GM19372 (cell line): ENCODE data around the gene RABL3.
A peak's percentile ranks its signal among the peaks of the same experiment; 100 is the strongest.
"Not testable (repeated sequence)": the region's sequence is repeated elsewhere in the genome, so short reads cannot be mapped to it uniquely, and the experiment has no call there.

ENCODE experiments used
- ATAC-seq: cut with Tn5 transposase; IDR thresholded peaks from one replicate; pipeline ENCODE4 v1.9.1; 2021; ENCODE audit warnings: mild to moderate bottlenecking, low read depth, moderate library complexity; ENCODE audit not compliant: unreplicated experiment

The RABL3 gene

DNA sequence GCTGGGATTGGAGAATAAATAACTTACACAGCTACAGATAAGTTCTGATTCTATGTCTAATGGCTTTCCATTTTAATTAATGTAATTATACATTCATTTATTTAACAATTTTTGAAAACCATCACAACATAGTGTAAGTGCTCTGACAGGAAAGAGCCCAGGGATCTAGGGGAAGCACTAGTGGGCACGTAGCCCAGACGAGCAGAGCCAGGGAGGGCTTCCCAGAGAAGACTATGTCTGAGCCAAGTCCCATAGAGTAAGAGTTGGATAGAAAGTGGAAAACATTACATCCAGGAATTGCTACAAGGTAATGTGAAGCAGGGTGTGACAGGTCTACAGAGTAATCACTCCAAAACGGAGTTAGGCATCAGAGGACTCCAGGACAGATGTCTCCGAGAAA lies 57.4 kb downstream of the RABL3 start:
- ATAC-seq: no peak

DNA sequence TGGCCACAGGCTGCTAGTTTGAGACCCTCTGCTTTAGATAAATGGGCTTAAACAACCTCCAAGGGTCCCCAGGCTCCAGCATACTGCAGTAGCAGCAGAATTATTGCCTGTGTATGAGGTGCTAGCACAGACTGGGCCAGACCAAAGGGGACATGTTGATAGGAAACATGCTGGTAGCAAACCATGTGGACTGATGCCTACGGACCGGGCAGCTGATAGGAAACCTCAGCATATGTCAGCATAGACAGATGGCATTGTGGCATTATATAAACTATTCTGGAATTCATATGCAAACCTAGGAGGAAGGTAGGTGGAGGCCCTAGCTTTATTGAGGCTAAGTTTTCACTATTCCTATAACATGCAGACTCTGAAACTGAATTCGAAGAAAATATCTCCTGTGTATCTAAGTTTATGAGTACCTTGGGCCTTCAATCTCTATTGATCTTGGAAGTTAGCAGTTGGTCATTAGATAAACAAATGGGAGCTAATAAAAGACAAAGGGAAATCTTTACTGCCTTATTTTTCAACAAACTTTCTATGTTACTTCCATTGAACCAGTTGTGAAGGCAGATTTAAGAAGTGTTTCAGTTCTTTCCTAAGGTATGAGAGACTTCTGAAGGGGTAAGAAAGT lies 58.5 kb downstream of the RABL3 start:
- ATAC-seq: no peak

DNA sequence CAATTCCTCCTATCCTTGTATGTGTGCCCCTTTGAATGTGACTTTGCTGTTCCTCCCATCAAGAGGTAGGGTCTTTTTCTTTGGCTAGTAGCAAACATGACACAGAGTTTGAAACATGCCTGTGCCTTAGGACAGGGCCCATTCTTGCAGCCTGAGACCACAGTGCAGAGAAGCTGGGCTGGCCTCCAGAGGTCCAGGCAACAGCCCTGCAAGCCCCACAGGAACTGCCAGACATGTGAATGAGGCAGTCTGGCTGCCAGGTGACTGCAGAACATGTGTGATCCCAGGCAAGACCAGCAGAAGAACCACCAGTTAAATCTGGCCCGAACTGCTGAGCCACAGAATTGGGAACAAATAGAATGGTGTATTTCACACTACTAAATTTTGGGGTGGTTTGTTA lies 59.1 kb downstream of the RABL3 start:
- ATAC-seq: no peak

DNA sequence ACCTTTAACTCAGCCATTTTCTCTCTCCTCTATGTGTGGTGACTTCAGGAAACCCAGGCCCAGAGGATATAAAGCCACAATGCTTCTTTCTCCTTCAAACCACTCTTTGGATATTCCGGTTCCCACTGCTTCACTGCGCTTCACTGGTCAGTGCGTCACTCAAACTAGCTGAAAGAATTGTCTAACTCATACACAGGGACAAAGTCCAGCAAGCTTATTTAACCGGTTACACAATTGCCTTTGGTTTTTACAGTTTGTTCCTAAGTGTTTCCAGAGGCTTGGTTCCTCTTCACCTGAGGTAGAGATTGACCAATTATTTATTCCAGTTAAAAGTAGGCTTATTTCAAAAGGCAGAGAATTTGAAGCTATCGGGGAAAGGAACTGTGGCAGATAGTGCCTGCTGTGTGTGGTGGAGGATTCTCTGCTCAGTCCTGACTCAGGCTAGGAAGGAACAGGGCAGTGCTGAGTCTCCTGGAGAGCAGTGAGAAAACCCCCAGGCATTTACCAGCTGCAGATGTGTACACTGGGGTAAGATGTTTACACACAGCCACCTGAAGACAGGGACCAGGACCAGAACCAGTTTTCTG lies 60.1 kb downstream of the RABL3 start, which contains the start of gene HGD:
TSS of gene HGD (minus strand) at position 145 of the 587 bp plus-strand sequence. CDS start at position 17, 128 bp downstream.
- no peak for ATAC-seq

DNA sequence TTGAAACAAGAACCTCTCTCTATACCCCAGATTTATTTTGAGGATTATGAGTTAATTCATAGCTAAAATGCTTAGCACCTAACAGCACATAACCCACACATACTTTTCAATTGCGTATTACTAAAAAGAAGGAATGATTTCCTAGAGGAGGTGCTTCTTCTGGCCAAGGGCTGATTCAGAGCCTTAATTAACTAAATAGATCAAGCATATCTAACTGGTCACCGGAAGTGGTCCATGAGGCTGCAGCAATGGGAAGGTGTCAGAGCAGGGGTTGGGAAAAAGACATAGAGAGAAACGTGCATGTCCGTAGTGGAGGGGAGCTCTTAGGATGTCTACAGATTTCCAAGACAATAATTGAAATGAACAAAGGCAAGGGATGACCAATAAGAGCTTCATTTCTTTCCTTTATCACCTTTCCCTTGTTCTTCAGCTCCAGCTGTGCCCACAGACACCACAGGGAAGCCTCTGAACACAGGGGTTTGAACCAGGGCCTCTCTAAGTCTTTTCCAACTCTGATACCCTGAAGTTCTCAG lies 60.7 kb downstream of the RABL3 start:
- no peak for ATAC-seq

DNA sequence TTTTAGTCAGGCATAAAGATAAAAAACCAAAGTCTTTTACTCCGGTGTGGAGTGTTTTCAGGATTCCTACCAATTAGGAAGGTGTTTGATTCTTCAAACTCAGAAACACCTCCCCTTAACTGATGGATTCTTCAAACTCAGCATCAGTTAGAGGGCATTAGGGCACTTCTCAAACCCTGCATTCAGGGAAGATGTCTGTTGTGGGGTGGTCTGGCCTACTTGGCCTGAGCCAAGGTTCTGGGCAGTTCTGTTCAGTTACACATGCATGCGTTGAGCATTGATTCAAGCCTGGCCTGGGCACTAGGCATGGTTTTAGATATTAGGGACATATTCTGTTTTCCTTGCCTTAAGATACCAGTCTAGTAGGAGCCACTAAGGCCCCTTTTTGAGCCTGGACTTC lies 61.3 kb downstream of the RABL3 start:
- no peak for ATAC-seq

DNA sequence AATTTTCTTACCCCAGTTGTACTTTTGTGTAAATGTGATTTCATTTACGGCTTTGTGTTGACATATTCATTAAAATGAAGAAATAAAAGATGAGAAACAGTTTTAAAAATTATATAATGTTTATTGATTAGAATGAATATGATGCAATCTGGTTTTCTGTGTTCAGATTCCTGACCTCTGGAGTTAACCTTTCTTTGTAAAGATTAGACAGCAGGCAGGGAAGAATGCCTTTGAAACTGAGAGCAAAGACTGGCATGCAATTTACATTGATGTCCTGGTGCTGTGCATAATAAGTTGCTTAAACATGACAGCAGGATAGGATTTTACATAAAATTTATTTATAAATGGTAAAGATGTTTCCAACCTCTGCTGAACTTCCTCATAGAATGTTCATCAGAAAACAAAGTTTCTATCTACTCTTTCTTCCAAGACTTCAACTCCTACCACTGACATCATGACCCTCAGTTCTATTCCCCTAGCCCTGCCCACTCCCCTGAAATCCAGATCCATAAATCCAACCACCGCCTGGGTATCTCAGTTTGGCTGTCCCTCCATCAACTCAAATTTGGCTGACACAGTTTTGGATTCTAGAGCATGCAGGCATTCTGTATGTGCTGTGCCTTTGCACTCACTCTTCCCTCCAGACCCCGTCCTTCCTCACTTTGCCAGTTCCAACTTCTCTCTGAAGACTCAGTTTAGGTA lies 62.0 kb downstream of the RABL3 start:
- ATAC-seq: no peak

DNA sequence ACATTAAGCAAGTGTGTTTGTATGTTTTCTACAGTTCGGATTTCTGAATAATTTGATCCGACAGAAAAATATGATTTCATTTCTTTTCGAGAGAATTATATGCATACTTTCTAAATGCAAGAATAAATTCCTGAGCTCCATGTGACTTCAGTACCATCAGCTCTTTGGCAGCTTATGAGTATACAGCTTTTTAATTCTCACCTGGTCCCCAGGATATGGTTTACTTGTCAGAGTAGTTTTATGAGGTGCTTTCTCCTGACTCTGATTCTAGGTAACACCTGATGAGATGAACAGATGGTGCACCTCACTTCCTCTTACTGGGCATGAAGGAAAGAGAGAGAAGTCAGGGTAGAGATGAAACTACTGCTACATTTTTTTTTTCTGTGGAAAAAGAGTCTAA lies 63.3 kb downstream of the RABL3 start:
- peak; percentile 37 for ATAC-seq

DNA sequence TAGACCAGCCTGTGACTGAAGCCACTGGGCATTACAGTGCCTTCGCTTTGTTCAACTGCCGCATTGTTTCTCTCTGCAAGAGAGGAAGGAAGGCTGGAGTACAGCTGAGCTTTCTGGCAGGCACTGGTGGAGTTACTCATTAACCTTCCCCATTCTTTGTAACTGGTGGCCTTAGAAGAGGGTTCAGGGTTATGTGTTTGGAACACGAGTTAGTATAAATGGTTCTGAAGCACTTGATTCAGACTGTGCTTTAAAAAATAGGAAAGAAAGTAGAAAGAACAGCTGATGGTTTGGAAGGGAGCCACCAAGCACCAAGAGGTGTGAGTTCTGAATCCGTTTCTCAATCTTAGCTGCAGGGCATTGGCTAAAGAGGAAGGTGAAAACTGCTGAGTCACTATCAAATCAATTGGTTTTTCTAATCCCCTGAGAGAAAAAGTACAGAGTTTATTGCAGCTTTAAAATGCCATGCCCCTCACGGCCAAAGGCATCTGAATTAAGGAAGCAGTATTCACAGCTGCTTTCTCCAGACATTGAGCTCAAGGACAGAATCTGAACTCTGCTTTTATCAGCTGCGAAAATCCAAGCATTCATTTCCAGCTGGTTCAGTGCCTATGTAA lies 63.9 kb downstream of the RABL3 start:
- peak; percentile 93 for ATAC-seq

DNA sequence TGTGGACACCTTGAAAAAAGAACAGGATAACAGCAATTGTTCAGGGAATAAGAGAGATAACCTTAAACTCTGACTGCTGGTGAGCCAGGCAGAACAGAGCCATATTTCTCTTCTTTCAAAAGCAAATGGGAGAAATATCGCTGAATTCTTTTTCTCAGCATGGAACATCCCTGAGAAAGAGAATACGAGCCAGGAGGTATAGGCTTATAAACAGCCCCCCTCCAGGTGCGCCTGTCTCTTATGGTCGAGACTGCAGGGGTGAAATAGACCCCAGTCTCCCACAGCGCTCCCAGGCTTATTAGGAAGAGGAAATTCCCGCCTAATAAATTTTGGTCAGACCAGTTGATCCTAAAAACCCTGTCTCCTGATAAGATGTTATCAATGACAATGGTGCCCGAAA lies 65.1 kb downstream of the RABL3 start:
- ATAC-seq: not testable (repeated sequence)

DNA sequence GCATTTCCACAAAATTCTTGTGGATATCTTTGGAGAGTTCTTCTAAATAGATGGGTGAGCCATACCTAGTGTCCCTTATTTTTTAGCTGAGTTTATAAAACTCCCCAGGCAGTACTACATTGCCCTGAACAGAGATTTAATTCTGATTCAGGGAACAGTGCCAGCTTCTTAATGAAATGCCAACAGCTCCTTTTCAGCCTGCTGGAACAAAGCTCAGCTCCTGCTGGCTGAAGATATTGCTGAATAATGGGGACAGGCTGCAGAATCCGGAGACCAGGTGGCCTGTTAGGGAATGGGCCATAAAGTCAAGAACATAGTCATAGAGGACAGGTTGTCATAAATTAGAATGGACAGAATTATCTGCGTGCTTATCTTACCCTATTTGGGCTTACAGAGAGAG lies 69.2 kb downstream of the RABL3 start:
- no peak for ATAC-seq

DNA sequence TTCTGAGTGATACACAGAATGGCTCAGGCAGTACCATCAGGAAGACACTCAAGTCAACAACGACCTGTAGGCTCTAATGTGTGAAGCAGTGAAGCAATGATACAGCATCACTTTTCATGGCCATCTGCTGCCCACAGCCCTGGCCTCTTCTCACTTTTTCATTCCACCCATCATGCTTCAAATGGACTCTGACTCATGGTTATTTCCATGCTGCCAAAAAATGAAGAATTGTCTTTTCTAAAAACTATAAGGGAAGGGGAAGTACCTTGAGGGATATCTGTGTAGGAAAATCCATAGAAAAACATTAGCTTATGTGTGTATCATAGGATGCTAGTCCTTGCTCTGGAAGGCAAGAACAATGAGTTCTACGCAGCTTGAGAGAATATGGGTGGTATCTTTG lies 71.7 kb downstream of the RABL3 start:
- no peak for ATAC-seq

DNA sequence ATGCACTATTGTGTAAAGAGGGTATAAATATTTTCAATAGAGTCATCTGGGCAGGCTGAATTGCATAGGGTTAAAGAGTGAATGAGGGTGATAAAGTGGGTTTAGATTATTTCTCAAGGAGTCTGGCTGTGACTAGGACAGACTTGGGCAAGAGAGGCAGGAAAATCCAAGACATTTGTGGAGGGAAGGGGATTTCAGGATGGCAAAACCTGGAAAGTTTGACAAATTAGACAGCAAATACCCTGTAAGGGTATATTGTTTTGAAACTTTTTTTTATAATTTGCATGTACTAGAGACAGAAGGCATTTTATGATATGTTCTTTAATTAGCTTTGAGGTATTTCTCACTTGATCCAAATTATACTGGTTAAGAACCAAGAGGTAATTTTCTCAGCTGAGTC lies 77.4 kb downstream of the RABL3 start:
- ATAC-seq: no peak

DNA sequence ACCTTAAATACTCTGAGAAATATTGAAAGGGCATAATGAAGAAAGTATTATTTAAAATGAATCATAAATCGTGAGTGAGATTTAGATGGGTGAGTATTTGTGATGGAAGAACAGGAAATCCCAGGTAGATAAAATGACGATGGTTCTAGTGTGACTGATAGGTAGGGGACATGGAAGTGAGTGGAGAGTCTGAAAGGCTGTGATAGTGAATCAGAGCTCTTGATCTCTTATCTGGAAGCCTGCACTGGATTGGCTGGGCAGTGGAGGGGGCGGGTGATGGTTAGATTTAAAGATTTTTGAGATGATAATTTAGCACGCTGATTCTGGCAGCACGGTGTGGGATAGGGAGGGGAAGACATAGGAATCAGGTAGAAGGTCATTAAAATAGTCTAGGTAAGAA lies 80.4 kb downstream of the RABL3 start:
- no peak for ATAC-seq

DNA sequence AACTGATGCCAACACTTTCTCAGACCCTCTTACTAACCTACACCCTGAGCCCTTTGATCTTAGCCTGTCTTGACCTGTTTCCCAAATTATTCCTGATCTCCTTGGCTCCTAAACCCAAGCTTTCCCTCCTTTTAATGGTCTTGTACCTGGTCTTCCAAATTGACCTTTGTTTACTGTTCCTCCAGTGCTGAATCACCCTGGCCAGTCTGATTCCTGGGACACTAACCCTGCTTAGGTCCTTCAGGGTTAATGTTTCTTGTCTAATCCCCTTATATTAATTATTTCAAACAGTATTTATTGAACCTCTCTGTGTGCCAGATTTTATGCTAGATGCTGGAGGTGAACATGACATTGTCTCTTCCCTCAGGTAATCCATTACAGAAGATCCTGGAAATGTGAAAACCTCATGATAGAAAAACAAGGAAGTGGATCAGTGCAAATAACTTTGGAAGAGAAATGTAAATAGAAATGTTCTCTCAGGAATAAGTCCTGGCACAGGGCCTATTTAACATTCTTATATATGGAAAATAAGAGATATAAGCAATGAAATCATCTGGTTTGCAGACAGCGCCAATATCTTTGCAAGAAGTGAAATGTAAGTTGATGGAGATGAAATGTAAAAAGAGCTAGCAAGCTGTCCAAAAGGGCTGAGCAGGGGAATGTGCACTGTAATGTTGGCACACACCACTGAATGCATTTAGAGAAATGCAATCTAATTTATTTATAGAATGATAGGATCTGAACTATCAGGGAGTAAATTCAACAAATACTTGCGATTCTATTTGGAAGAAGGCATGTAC lies 81.0 kb downstream of the RABL3 start:
- ATAC-seq: no peak

DNA sequence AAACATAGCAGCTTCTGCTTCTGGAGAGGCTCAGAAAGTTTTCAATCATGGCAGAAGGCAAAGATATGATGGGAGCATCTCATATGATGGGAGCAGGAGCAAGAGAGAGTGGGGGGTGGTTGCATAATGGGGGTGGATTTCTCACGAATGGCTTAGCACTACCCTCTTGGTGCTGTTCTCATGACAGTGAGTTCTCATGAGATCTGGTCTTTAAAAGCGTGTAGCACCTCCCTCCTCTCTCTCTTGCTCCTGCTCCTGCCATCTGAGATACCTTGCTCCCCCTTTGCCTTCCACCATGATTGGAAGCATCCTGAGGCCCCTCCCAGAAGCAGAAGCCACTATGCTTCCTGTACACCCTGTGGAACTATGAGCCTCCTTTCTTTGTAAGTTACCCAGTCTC lies 82.5 kb downstream of the RABL3 start:
- no peak for ATAC-seq

DNA sequence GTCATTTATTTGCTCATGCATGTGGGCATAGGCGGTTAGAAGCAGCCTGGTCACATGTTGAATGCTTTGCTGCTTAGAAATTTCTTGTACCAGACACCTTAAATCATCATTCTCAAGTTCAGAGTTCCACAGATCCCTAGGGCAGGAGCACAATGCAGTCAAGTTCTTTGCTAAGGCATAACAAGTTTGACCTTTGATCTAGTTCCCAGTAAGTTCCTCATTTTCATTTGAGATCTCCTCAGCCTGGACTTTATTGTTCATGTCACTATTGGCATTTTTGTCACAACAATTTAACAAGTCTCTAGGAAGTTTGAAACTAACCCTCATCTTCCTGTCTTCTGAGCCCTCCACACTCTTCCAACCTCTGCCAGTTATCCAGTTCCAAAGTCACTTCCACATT lies 83.0 kb downstream of the RABL3 start:
- ATAC-seq: no peak

DNA sequence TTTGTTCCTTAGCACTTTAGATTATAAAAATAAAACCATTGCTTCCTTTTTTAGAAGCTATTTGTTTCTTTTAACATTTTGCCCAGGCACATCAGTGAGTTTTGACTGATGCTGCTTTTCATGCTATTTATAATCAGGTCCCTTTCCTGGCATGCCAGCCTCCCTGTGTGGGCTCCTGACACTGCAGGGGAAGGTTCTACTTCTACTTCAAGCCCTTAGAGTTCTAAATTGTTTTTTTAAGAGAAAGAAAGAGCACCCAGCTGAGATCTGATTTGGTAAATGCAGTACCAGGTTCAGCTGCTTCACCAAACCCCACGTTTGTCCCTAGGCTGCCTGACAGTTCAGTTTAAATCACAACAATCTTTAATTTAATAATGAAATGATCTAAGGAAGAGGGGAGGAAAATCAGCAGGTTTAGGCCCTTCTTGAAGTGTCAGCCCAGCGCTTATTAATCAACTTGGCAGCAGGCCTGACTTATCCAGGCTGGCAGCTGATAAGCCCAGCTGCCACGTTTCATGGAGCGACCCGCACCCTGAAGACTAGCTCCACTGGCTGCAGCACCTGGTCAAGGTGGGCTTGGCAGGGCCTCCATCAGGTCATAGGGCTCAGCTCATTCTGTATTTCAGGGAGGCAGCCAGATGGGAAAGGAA lies 89.3 kb downstream of the RABL3 start:
- no peak for ATAC-seq

DNA sequence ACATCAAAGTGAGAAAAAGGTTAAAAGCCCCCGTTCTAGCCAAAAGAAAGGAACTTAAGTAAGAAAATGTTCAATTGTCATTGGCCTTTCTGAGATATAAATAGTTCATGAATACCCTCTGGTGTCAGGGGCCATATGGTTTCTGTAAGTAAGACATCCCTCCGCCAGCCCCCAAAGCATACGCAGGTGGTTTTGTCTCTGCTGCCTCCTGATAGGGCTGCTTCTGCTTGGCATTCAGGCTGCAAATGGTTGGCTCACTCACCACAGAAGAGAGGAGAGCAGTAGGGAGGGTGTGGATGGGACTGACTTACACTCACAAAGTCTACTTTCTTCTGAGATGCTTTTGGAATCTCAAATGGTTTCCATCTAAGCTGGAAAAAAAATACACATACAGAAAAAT lies 90.0 kb downstream of the RABL3 start:
- ATAC-seq: no peak

DNA sequence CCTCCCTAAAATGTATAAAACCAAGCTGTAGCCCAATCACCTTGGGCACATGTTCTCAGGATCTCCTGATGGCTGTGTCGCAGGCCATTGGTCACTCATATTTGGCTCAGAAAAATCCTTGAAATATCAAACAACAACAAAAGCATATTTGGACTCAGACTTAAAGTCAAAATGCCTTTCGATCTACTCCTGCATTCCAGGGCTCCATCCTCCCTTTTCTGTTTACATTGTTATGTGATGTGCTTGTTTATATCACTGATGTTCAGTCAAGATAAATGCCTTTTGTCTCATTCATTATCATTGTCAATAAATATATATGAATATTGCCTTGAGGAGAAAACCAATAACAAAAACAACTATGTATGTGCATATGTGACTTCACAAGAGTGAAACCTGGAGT lies 92.0 kb downstream of the RABL3 start:
- ATAC-seq: no peak
